ENCODE data around the gene WFIKKN2. TPM values are rescaled to one million over a fixed set of nuclear protein-coding genes. Genes with fewer than 3 reads are reported as not detected.

The WFIKKN2 gene
- total and polyA plus RNA-seq, 2 of the 8 experiments (the other 6 are each of a cell fraction or from before 2014, with no cell fraction given), result 0.07 to 0.30 TPM

GRCh38 chr17:50785946-50786570, 49.3 kb upstream of the WFIKKN2 start (continued):
- TF ChIP-seq, protein P1, sequence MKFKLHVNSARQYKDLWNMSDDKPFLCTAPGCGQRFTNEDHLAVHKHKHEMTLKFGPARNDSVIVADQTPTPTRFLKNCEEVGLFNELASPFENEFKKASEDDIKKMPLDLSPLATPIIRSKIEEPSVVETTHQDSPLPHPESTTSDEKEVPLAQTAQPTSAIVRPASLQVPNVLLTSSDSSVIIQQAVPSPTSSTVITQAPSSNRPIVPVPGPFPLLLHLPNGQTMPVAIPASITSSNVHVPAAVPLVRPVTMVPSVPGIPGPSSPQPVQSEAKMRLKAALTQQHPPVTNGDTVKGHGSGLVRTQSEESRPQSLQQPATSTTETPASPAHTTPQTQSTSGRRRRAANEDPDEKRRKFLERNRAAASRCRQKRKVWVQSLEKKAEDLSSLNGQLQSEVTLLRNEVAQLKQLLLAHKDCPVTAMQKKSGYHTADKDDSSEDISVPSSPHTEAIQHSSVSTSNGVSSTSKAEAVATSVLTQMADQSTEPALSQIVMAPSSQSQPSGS (IDR thresholded peaks at IDR 0.05; ENCODE audit: low read length), result no peak
- TF ChIP-seq SRF (IDR thresholded peaks at IDR 0.05; ENCODE audit: low read depth, low read length) (no peak), BCL11A (IDR thresholded peaks at IDR 0.05; ENCODE audit: low read depth in 2 of 2, low read length in 2 of 2) (no peak)

All from H1 (cell line).